HL-60 (cell line): Measurements from ENCODE around the gene CTBP2.

Experiments used
- CTCF ChIP-seq: IDR thresholded peaks from one replicate; pipeline ENCODE4 v1.5.1; 2011; ENCODE audit warnings: low read length, control low read depth, inconsistent platforms; ENCODE audit not compliant: insufficient read depth
- GABPA ChIP-seq: IDR thresholded peaks from 2 replicates; pipeline ENCODE4 v1.6.1; 2012; ENCODE audit warnings: low read depth
- POLR2AphosphoS5 ChIP-seq: IDR thresholded peaks from 2 replicates; pipeline ENCODE4 v1.6.1; 2012; ENCODE audit warnings: low read depth
- REST ChIP-seq: IDR thresholded peaks from 2 replicates; pipeline ENCODE4 v1.6.1; 2012; ENCODE audit warnings: low read depth; ENCODE audit not compliant: insufficient replicate concordance
- SPI1 ChIP-seq: IDR thresholded peaks from 2 replicates; pipeline ENCODE4 v1.6.1; 2012; ENCODE audit warnings: low read depth, mild to moderate bottlenecking, borderline replicate concordance

GRCh38 chr10:124939290-124939689 lies 221.1 kb downstream of the CTBP2 start:
- TF ChIP-seq CTCF (no peak), POLR2AphosphoS5 (no peak), REST (no peak), SPI1 (no peak), GABPA (no peak)
